HG03521 (cell line): ENCODE results near the gene PRPF18.

ENCODE experiments used
- ATAC-seq: cut with Tn5 transposase; IDR thresholded peaks from one replicate; pipeline ENCODE4 v1.9.1; 2021; ENCODE audit warnings: mild to moderate bottlenecking, moderate library complexity; ENCODE audit not compliant: unreplicated experiment

The PRPF18 gene

GRCh38 chr10:13604357-13605040 is 17.7 kb downstream of the PRPF18 start:
- ATAC-seq = no peak

GRCh38 chr10:13608246-13608853 is 21.6 kb downstream of the PRPF18 start:
- ATAC-seq = no peak

DNA sequence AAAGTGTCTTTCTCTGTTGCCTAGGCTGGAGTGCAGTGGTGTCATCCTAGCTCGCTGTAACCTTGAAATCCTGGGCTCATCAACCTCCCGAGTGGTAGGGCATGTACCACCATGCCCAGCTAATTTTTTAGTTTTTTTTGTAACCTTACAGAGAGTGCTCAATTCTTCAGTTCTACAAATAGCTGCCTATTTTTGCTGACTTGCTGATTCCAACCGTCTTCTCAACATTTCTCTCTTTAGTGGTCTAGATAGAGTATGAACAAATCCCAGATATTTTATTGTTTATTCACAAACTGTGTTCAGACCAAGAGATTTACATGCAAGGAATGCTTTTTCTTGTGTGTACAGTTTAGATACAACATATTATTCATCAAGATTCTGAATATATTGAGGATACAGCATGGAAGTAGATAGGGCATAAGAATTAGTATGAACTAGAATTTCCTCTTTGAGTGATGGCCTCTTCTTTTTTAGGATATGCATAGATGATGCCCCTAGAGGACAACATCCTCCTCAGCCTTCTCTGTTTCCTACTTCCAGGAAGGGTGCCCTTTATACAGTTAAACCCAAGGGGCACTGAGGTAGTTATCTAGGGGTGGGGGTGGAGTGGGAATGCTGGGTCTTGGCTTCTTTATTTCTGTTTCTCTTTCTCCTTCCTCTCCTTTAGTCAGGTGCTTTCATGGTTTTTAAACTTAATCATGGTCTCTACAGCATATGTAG is 26.0 kb downstream of the PRPF18 start:
- no peak for ATAC-seq

DNA sequence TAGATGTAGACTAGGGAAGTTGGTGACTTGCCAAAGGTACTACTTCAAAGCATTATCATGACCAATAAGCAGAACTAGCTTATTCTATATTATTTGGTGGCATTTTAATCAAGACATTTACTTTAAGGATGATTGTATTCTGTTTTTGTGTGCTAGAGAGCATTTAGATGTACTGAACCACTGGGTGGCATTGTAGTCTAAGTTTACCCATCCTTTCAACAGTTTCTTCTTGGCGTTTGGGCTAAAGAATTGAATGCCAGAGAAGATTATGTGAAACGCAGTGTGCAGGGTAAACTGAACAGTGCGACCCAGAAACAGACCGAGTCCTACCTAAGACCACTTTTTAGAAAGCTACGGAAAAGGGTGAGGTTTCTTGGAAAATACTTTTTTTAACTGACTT is 26.8 kb downstream of the PRPF18 start:
- no peak for ATAC-seq

- ATAC-seq = no peak
These were observed 28.0 kb downstream of the PRPF18 start for GRCh38 chr10:13614530-13615332.

DNA sequence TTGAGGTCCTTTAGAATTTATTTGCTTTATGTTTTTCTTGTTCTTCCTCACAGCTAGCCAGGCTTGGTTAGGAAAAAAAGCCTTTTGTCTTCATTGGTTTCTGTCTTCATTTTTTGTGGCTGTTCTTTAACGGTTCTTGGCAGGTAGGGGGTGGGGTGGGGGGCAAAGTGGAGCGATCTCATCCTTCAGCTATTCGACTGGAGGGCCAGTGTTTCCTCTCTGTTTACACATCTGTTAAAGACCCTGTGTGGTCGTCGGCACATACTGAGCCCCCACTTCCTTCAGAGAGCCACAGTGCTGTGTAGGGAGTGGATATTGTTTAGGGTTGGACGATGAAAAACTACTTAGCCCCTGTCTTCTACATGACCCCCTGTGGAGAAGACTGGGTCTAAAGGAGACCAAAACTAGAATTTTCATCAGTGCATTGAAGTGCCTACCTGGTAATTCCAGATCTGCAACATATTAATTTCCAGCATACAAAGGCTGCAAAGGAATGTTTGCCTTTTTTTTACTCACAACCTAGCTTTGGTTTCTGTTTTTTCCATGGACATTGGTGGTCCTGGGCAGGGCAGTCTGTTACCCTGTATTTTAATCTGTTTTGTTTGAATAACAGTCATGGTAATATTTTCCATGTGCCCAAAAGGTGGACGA is 29.0 kb downstream of the PRPF18 start:
- no peak for ATAC-seq

GRCh38 chr10:13617116-13617515 is 30.4 kb downstream of the PRPF18 start:
- no peak for ATAC-seq

- no peak for ATAC-seq
These were observed 35.2 kb downstream of the PRPF18 start for GRCh38 chr10:13621931-13622330.

GRCh38 chr10:13624630-13625029 is 37.9 kb downstream of the PRPF18 start:
- ATAC-seq = no peak

DNA sequence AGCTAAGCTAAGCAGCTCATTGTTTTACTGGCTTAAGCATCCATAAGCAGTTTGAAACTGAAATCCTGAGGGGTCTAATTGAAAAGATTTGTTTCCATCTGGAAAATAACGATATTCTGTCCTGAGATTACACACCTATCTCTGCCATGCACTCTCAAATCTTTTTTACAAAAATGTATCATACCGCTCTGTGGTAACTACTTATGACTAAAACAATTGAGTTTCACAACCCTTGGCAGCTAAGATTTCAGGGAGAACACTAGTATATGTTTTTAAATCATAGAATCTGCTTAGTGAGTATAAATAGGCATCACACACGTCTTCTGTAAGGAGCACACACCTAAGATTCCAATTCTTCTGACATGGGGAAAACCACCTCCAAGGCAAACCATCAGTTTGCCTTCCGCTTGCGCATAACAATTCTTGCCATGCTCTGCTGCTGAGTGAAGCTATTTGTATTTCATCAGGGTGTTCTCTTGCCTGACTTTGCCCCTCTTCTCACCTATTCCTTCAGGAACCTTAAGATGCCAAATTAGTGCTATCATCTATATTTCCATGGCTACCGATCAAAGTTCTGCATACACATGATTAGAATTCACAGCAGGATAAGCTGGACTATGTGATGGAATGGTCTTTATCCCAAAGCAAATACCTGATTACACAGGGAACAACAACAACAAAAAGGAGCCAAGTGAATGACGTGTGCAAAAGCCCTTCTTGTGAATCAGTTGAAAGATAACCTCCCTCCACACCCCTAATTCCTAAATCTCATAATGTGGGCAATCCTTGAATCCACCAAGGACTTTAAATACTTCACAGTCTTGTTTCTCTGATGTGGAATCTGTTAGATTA is 40.9 kb downstream of the PRPF18 start:
- no peak for ATAC-seq

GRCh38 chr10:13628661-13629060 is 41.9 kb downstream of the PRPF18 start:
- ATAC-seq = no peak

GRCh38 chr10:13629116-13629515 is 42.4 kb downstream of the PRPF18 start:
- no peak for ATAC-seq

- ATAC-seq = no peak
These were observed 43.5 kb downstream of the PRPF18 start for GRCh38 chr10:13630231-13630630.

DNA sequence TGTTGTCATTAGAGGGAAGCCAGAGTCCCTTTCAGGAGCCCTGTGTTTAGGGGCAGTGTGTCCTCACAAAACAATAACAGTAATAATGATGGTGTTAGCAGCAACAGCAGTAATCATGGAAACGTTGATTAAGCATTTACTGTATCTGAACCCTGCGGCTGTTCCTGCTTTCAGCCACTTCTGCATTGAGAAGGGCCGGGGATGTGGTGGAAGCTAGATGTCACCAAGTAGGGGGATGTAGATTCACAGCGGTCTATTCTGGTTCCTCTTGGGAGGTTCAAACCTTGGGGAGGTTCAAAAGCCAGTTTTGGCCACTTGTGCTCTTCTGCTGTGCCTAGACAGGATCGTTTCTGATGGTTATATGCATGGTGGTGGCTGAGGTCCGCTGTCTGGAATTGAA is 44.8 kb downstream of the PRPF18 start:
- ATAC-seq = no peak

DNA sequence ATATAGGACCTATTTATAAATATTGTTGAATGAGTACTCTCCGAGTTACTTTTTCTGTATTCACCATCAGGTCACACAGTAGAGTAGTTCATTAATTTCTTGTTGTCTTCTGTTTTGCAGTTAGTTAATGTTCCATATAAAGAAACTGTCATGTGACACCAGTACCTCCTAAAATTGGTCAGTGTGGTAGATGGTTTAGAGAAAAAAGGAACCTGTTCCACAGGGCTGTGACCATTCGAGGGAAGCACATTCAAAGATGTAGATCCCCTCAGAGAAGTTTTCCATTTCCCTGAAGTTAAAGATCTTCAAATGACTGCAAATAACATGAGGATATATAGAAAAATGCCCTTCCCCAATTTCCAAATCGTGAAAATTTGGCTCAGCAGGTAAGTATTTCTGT is 45.7 kb downstream of the PRPF18 start:
- ATAC-seq = no peak

DNA sequence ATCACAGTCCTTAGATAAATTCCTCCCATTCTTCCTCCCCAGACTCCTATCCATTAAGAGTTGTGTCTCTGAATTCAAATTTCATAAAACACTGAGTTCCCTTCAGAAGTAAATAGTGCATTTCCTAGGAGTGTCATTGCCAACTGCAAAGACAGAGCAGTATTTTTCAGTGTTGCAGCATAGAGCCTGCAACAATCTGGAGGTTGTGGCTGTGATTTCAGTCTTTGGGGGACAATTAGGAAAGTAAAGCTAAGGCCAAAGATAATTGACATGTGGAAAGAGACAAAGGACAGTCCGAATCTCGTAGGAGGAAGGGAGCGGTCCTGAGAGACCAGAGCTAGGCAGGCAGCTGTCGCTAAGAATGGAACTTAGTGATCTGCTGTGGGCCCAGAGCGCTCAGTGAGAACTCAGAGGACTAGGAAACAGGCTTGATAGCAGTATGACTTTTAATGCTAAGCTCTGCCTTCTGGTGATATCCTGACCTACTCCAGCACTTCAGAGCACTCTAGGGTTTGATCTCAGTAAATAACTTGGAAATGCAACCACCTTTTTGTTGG is 46.2 kb downstream of the PRPF18 start:
- ATAC-seq = no peak

- no peak for ATAC-seq
These were observed 46.9 kb downstream of the PRPF18 start for GRCh38 chr10:13633689-13634088.

GRCh38 chr10:13634207-13634606 is 47.4 kb downstream of the PRPF18 start:
- ATAC-seq = no peak

GRCh38 chr10:13636776-13637175 is 50.0 kb downstream of the PRPF18 start:
- no peak for ATAC-seq
